GM10266 (cell line): ENCODE measurements around the gene FARP1.

Experiments
- DNase-seq: peaks from one replicate; pipeline ENCODE4 v3.0.0; 2012; ENCODE audit errors: extremely low spot score
- CTCF ChIP-seq: IDR thresholded peaks from 2 replicates; pipeline ENCODE4 v1.5.1; 2012; ENCODE audit warnings: mild to moderate bottlenecking, low read depth; ENCODE audit not compliant: control insufficient read depth, insufficient read depth; ENCODE audit errors: missing control alignments

FARP1 gene

GRCh38 chr13:98142380-98143156 is at the start of gene FARP1:
Gene FARP1 (plus strand): TSS chr13:98143094. CDS start chr13:98213243, 70,149 bp downstream.
- peak; percentile 83 for DNase-seq
- peak; percentile 58 for TF ChIP-seq CTCF

- DNase-seq, result no peak
- TF ChIP-seq CTCF, result no peak
Observed at GRCh38 chr13:98094678-98095266, 48.1 kb upstream of the FARP1 start.

- DNase-seq, result no peak
- no peak for TF ChIP-seq CTCF
Observed at GRCh38 chr13:98096059-98096458, 46.8 kb upstream of the FARP1 start.

GRCh38 chr13:98097749-98098148 is 45.1 kb upstream of the FARP1 start:
- no peak for DNase-seq

GRCh38 chr13:98098516-98098915 is 44.4 kb upstream of the FARP1 start:
- TF ChIP-seq CTCF, result no peak
- no peak for DNase-seq

More at GRCh38 chr13:98097749-98098148, 45.1 kb upstream of the FARP1 start:
- no peak for TF ChIP-seq CTCF

GRCh38 chr13:98099627-98100026 is 43.3 kb upstream of the FARP1 start:
- no peak for TF ChIP-seq CTCF
- DNase-seq, result no peak

GRCh38 chr13:98100481-98100880 is 42.4 kb upstream of the FARP1 start:
- no peak for DNase-seq
- no peak for TF ChIP-seq CTCF
